B cell (primary cell): Measurements from ENCODE around the gene KLHL41. TPM values are rescaled to one million over a fixed set of nuclear protein-coding genes. Genes with fewer than 3 reads are reported as not detected.

Source experiments
- polyA plus RNA-seq: library from polyadenylated mRNA; depleted of rRNA; stranded (reverse); fragments of >200 nt; gene quantifications from 2 replicates; pipeline ENCODE4 v1.2.3, GENCODE V29; 2012
- total RNA-seq, 2 donors: library from RNA; stranded (reverse); fragments of 120-200 nt in 1 of 2; gene quantifications; 1 replicate in 1 of 2; 2 replicates in 1 of 2; pipeline versions ENCODE4 v1.2.3 to v1.2.4, GENCODE V29; 2013 to 2022

Gene KLHL41
- total and polyA plus RNA-seq, 2 donors (not counting 1 experiment from before 2014, with no cell fraction given), result 0.03 to 0.27 TPM

Other genes with a start within 250 kb of the KLHL41 start
- not detected in 2 replicates for gene LRP2, start 147.2 kb upstream of the KLHL41 start, total RNA-seq
- not detected in 2 replicates for gene LRP2, start 147.2 kb upstream of the KLHL41 start, polyA plus RNA-seq
- 1.9 and 2.1 TPM in 2 replicates for gene BBS5, start 30.2 kb upstream of the KLHL41 start, total RNA-seq
- 0.76 and 0.87 TPM in 2 replicates for gene BBS5, start 30.2 kb upstream of the KLHL41 start, polyA plus RNA-seq
- 28.1 and 31.0 TPM in 2 replicates for gene FASTKD1, start 64.2 kb downstream of the KLHL41 start, total RNA-seq
- 8.5 and 13.2 TPM in 2 replicates for gene FASTKD1, start 64.2 kb downstream of the KLHL41 start, polyA plus RNA-seq
- 78.6 and 82.4 TPM in 2 replicates for gene PPIG, start 74.6 kb downstream of the KLHL41 start, total RNA-seq
- gene PPIG, start 74.6 kb downstream of the KLHL41 start, polyA plus RNA-seq, result 21.5 and 47.8 TPM in 2 replicates
- not detected in 2 replicates for gene CFAP210, start 184.7 kb downstream of the KLHL41 start, total RNA-seq
- not detected in 2 replicates for gene CFAP210, start 184.7 kb downstream of the KLHL41 start, polyA plus RNA-seq
- gene PHOSPHO2, start 184.8 kb downstream of the KLHL41 start, total RNA-seq, result 8.4 and 9.4 TPM in 2 replicates
- 1.5 and 3.4 TPM in 2 replicates for gene PHOSPHO2, start 184.8 kb downstream of the KLHL41 start, polyA plus RNA-seq
- 1.5 and 2.2 TPM in 2 replicates for gene KLHL23, start 224.1 kb downstream of the KLHL41 start, total RNA-seq
- 1.1 and 1.2 TPM in 2 replicates for gene KLHL23, start 224.1 kb downstream of the KLHL41 start, polyA plus RNA-seq